GM21737 (cell line): ENCODE data around the gene BLM.
"Not testable (repeated sequence)": the region's sequence is repeated elsewhere in the genome, so short reads cannot be mapped to it uniquely, and the experiment has no call there.

Experiments used
- ATAC-seq: cut with Tn5 transposase; IDR thresholded peaks from one replicate; pipeline ENCODE4 v1.9.1; 2021; ENCODE audit warnings: mild to moderate bottlenecking, moderate library complexity; ENCODE audit not compliant: unreplicated experiment

The BLM gene

GRCh38 chr15:90730290-90730689, 13.1 kb downstream of the BLM start:
- ATAC-seq: no peak

- ATAC-seq: no peak
Observed at GRCh38 chr15:90735923-90736322, 18.8 kb downstream of the BLM start.

GRCh38 chr15:90740545-90740944, 23.4 kb downstream of the BLM start:
- not testable (repeated sequence) for ATAC-seq

GRCh38 chr15:90742087-90742486, 24.9 kb downstream of the BLM start:
- ATAC-seq: no peak

- no peak for ATAC-seq
Observed at GRCh38 chr15:90743407-90743806, 26.3 kb downstream of the BLM start.

- ATAC-seq: no peak
Observed at GRCh38 chr15:90744759-90745402, 27.7 kb downstream of the BLM start.

GRCh38 chr15:90749754-90750153, 32.6 kb downstream of the BLM start:
- no peak for ATAC-seq

- no peak for ATAC-seq
Observed at GRCh38 chr15:90750186-90750585, 33.0 kb downstream of the BLM start.

- ATAC-seq: no peak
Observed at GRCh38 chr15:90751300-90751825, 34.2 kb downstream of the BLM start.

- ATAC-seq: no peak
Observed at GRCh38 chr15:90756916-90757315, 39.8 kb downstream of the BLM start.

- ATAC-seq: no peak
Observed at GRCh38 chr15:90757461-90757860, 40.3 kb downstream of the BLM start.

GRCh38 chr15:90760661-90761232, 43.6 kb downstream of the BLM start:
- ATAC-seq: no peak

GRCh38 chr15:90761629-90762028, 44.5 kb downstream of the BLM start:
- ATAC-seq: no peak

- ATAC-seq: no peak
Observed at GRCh38 chr15:90762109-90762508, 45.0 kb downstream of the BLM start.

- ATAC-seq: no peak
Observed at GRCh38 chr15:90763366-90764099, 46.4 kb downstream of the BLM start.

- ATAC-seq: no peak
Observed at GRCh38 chr15:90765531-90765930, 48.4 kb downstream of the BLM start.

GRCh38 chr15:90765966-90766365, 48.8 kb downstream of the BLM start:
- no peak for ATAC-seq

GRCh38 chr15:90769375-90769774, 52.2 kb downstream of the BLM start:
- ATAC-seq: no peak

GRCh38 chr15:90773485-90773884, 56.3 kb downstream of the BLM start:
- no peak for ATAC-seq

- no peak for ATAC-seq
Observed at GRCh38 chr15:90774731-90775514, 57.8 kb downstream of the BLM start.

- ATAC-seq: no peak
Observed at GRCh38 chr15:90780916-90781315, 63.8 kb downstream of the BLM start.
